Measurements from ENCODE around the gene TCERG1L.

The TCERG1L gene

GRCh38 chr10:131316321-131317075, 5.0 kb upstream of the TCERG1L start:
- DNase-seq (ENCODE audit: low read depth in 2 of 2) = no peak

- no peak for DNase-seq (ENCODE audit: low read depth in 2 of 2)
These were observed 3.8 kb upstream of the TCERG1L start for GRCh38 chr10:131315344-131315743.

- no peak for DNase-seq (ENCODE audit: low read depth in 2 of 2)
These were observed 3.3 kb upstream of the TCERG1L start for GRCh38 chr10:131314799-131315198.

DNA sequence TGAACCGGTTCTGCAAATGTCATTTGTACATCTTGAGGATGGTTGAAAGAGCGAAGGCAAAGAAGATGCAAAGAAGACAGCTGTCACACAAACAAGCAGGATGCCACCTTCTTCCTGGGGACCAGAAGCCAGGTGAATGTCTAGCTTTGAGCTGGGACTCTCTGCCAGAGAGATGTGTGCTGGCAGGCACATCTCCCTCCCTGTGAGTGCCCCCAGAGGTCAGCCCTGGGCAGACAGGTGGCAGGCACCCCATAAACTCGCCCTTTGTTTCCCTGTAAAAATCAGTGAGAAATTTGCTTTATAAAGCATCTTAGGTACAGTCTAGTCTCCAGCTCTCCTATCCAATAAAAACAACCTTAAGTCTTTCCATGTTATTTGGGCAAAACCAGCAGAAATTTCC, 2.6 kb upstream of the TCERG1L start:
- DNase-seq (ENCODE audit: low read depth in 2 of 2) = no peak

GRCh38 chr10:131313377-131313776, 1.9 kb upstream of the TCERG1L start:
- no peak for DNase-seq (ENCODE audit: low read depth in 2 of 2)

GRCh38 chr10:131312478-131312836, 936 bp upstream of the TCERG1L start:
- DNase-seq (ENCODE audit: low read depth in 2 of 2) = no peak

DNA sequence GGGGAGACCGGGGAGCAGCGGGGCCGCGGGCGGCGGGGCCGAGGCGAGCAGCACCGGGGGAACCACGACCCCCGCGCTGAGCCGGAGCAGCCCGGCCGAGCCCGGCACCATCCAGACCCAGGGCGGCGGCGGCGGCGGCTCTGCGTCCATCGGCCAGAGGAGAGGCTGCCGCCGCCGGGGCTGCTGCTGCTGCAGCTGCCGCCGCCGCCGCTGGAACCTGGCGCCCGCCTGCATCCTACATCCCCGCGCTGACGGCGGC, 190 bp downstream of the TCERG1L start:
- DNase-seq (ENCODE audit: low read depth in 2 of 2) = no peak

DNA sequence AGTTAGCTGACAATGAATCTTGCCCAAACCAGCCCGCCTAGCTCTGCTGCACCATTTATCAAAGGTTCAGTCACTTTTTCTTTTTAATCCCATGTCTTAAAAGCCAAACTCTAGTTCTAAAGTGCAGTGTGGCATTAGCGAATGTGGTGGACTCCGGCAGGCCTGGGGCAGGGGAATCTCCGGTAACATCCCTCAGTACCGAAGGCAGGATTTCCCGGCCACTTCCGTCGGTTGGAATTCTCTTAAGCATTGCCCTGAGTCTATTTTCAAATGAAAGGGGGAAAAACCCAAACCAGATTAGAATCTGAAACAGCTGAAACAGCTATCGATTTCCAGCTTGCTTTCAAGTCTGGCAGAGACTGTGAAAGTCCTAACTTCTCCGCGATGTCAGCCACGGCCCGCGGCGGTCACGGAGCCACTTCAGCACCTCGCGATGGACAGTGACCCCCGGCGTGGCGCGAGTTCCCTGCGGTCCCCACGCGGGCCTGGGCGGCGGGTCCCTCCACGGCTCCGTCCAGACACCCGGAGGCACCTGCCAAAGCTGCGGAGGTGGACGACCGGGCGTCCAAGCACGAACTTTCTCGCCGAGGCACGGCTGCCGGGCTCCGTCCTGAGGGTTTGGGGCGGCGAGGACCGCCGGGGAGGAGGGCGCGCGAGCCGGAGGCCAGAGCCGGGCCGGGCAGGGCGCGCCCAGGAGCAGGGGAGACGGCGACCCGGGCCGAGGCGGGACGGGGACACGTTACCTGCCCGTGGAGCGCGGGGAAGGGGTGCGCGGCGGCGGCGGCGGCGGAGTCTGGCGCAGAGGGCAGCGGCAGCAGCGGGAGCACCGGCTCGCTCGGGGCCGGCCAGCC, 745 bp downstream of the TCERG1L start:
- DNase-seq (ENCODE audit: low read depth in 2 of 2) = no peak

DNA sequence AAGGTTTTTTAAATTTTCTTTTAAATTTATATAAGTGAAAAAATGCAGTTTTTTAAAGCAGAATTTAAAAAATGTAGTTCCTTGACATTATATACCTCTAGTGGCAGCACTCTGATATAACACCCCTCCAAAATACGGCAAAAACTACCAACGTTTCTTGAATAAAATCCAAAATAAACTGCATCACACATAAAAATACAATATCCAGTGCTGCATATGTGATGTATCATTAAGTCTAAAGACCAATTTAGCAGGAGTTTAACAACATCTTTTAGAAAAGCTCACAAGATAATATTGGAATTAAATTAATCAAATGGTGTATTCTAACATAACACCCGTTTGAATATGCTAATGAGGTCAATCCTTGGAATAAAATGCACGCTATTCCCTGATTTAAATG, 1.4 kb downstream of the TCERG1L start:
- no peak for DNase-seq (ENCODE audit: low read depth in 2 of 2)

DNA sequence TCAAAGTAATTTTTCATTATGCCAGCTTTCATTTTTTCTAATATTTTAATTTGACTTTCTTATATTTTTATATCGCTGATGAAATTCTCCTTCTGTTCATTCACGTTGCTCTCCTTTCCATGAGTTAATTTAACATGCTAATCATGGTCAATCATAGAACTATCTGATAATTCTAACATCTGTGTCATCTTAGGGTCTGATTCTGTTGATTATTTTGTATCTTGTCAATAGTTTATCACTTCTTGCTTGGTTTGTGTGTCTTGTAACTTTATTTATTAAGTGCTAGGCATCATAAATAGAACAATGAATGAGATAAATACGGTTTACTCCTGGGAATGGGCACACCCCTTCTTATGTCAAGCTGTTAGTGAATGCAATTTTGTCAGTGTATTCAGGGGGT, 11.0 kb downstream of the TCERG1L start:
- DNase-seq (ENCODE audit: low read depth in 2 of 2) = no peak

DNA sequence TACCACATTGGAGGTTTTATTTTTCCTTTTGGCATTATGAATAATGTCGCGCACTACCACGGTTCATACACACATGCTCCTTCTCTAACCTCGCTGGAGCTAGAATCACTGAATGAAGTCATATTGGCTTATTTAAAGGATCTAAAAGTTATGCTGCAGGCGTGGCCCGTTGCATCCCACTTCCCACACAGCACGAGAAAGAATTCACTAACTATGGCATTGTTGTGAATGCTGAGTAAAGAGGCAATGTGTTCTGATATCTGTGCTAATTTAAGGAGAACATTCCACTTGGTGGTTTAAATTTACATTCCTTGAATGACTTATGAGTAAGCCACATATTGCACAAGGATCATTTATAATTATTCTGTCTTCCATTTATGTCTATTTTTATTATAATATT, 20.7 kb downstream of the TCERG1L start:
- DNase-seq (ENCODE audit: low read depth in 2 of 2) = no peak

DNA sequence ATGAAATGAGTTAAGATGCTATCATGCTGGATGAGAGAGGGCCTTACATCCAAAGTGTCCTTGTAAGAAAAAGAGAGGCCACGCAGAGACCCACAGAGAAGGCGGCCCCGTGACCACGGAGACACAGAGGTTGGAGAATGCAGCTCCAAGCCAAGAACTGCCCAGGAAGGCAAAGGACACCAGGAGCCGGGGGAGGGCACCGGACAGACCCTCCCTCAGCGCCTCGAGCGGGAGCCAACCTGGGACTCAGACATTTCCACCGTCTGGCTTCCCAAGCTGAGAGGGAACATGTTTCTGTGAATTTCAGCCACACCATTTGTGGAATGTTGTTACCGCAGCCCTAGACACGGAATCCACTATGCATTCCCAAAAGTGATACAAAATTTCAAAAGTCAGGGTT, 22.9 kb downstream of the TCERG1L start:
- no peak for DNase-seq (ENCODE audit: low read depth in 2 of 2)

DNA sequence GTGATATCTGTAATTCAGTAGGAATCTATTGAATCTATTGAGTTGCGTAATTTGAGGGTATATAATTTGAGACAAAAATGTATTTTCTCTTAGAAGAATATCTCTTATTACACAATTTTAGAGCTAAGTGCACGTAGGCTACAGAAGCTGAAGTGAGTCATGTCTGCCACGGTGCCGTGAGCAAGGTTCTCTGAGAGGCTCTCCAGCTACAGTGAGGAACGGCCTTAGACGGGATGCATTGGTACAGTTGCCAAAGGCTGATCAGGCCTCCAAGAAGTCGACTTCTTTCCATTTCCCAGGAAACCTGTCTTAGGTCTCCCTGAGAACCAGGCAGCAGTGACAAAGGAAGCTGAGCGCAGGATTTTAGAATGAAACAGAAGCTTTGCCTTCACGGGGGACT, 28.6 kb downstream of the TCERG1L start:
- no peak for DNase-seq (ENCODE audit: low read depth in 2 of 2)

DNA sequence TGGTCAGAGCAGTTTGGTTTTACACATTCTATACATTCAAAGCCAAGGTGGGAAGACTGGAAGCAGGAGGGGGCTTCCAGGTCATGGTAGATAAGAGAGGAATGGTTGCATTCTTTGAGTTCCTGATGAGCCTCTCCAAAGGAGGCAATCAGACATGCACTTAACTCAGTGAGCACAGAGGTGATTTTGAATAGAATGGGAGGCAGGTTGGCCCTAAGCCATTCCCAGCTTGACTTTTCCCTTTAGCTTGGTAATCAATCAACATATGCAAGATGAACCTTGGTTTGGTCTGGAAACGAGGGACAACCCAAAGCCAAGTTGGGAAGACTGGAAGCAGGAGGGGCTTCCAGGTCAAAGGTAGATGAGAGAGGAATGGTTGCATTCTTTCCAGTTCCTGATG, 31.4 kb downstream of the TCERG1L start:
- DNase-seq (ENCODE audit: low read depth in 2 of 2) = no peak

DNA sequence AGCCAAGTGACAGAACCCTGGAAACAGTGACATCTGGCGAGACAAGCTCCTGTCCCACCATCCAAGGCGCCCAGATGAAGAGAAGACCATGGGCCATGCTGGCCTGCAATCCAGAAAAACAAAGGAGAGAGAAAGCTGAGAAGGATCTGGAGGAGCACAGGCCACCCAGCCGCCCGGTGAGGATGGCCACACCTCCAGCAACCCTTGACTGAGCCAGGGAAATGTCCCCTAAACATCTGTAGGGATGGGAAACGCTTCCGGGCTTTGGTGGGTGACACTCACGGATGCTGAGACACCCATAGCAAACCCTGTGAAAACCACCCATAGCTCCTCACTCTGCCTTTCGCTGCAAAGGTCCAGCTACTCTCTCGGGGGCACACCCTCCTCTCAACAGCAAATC, 32.0 kb downstream of the TCERG1L start:
- DNase-seq (ENCODE audit: low read depth in 2 of 2) = no peak

DNA sequence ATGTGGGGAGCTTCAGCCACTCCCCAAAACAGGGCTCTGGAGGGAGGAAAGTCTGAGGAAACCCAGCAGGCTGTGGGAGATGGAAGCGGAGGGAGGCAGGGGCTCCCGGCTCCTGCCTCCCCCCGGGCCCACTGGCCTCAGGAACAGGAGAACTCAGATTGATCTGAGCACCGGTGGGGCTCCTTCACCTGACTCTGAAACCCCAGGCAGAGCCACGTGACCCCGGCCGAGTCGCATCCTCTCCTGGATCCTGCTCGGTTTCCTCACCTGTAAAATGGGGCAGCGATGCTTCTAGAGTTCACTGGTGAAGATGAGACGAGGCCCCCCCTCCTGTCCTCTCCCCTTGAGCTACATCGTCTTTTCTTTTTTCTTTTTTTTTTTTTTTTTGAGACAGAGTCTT, 33.6 kb downstream of the TCERG1L start:
- no peak for DNase-seq (ENCODE audit: low read depth in 2 of 2)

DNA sequence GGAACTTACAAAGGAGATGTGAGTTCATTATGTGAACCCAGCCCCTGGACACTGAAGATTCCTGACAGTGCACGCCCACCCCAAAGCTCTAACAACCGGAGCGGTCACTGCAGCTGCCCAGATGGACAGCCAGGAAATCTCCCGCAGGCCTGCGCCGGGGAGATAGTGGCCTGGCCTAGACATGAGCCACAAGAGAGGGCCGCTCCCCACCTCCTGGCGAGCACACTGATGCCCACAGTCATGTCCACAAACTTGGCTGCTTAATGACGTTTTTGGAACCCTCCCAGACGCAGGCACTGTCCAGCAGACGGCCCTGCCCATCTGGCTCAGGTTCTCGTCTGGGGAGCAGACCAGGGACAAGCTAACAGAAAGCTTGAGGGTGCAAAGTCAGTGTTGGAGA, 34.2 kb downstream of the TCERG1L start:
- DNase-seq (ENCODE audit: low read depth in 2 of 2) = no peak

GRCh38 chr10:131275691-131276090, 35.8 kb downstream of the TCERG1L start:
- no peak for DNase-seq (ENCODE audit: low read depth in 2 of 2)

DNA sequence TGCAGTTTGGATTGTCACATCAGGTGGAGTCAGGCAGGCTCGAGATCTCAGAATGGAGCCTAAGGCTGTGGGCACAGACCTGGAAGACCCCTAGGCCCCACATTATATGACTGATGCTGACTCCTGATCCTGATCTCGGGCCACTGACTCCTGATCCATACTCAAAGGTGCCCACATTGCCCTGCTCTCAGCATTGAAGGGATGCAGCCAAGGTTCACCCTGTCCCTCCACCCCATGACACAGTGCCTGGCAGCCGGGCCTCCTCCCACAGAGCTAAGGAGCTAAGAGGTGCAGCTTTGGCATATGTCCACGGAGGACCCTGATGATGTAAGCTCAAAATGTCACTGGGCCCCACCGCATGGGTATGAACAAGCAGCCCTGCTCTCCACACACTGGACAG, 36.6 kb downstream of the TCERG1L start:
- no peak for DNase-seq (ENCODE audit: low read depth in 2 of 2)

DNA sequence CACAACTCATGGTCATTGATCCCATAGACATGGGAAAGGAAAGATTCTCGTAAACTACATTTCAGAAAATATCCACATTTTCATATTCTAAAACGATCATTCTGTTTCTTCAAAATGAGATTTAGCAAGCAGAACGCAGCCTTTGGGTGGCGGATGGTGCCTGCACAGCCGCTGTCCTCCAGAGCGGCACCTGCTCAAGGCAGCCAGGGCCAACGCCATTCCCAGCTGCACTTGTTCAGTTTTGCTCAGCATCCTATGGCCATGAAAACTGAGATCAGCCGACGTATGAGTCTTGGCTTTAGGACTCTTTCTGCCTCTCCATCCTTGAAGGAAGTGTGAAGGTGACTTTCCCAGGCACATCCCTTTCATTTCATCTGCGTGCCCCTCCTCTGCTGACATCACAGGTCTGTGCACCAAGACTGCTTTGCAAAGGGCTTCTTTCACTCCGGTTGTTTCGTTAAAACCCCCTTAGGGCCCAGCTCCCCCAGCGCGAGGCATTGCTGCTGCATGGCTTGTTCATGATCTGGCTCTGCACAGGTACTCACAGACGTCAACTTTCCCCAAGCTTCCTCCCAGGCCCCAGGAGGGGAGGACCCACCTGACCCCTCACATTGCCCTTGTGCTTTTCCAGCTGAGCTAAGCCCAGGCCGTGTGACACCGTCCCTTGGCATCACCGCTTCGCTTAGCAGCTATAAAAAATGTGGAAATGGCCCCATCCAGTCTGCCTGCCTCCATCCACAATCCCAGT, 37.2 kb downstream of the TCERG1L start:
- no peak for DNase-seq (ENCODE audit: low read depth in 2 of 2)

DNA sequence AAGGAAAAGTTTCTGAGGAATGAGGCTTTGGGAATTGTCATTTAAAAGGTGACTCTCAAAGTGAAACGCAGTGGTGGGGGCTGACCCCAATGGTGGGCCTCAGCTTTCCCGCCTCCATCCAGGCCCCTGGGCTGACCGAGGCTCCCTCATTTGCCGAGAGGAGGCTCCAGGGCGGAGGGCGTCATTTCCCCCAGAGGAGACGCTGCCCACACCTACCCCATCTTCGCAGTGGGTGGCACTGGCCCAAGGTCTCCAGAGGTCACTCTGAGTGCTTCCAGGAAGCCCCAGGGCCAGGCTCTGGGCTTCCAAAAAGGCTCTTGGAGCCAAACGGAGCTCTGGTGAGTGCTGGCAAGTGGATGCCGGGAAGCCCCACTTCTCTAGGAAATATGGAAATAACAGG, 38.0 kb downstream of the TCERG1L start:
- no peak for DNase-seq (ENCODE audit: low read depth in 2 of 2)

GRCh38 chr10:131272897-131273451, 38.5 kb downstream of the TCERG1L start:
- no peak for DNase-seq (ENCODE audit: low read depth in 2 of 2)

GRCh38 chr10:131271966-131272365, 39.6 kb downstream of the TCERG1L start:
- DNase-seq (ENCODE audit: low read depth in 2 of 2) = no peak
